Pancreas (tissue), 10 donors: ENCODE measurements around the gene TRNP1. TPM values are rescaled to one million over a fixed set of nuclear protein-coding genes. Genes with fewer than 3 reads are reported as not detected.
"Not testable (repeated sequence)": the region's sequence is repeated elsewhere in the genome, so short reads cannot be mapped to it uniquely, and the experiment has no call there.

ENCODE experiments used
- ATAC-seq, 4 donors: fragments of 200-7000 bp; cut with Tn5 transposase; one replicate each; pipeline versions ENCODE4 v1.8.0 to v1.9.1; 2020; ENCODE audit warnings: mild to moderate bottlenecking in 4 of 4, moderate library complexity in 4 of 4
- DNase-seq, 6 donors: peaks; one replicate each; pipeline ENCODE4 v3.0.0-alpha.2; 2020
- FAIRE-seq: peaks from 2 replicates; lab custom pipeline; 2012; peaks lifted over from hg19 to GRCh38; lab: Jason Lieb, UNC
- H3K27ac ChIP-seq, 4 donors: fragments of 200-600 bp; sonication (generic); 1 replicate in 3 of 4; 2 replicates in 1 of 4; pipeline versions ENCODE4 v1.5.0 to v1.8.0; 2020
- H3K27me3 ChIP-seq, 4 donors: fragments of 200-600 bp; one replicate each; pipeline ENCODE4 v1.8.0; 2021
- H3K36me3 ChIP-seq, 3 donors: fragments of 200-600 bp; sonication (generic) in 1 of 3; one replicate each; pipeline versions ENCODE4 v1.5.0 to v1.8.0; 2020 to 2021
- H3K4me1 ChIP-seq, 3 donors: fragments of 200-600 bp; one replicate each; pipeline ENCODE4 v1.8.0; 2021
- H3K4me3 ChIP-seq, 4 donors: fragments of 200-600 bp; sonication (generic) in 2 of 4; one replicate each; pipeline versions ENCODE4 v1.5.0 to v1.8.0; 2020 to 2021
- H3K9me3 ChIP-seq, 4 donors: fragments of 200-600 bp; one replicate each; pipeline ENCODE4 v1.8.0; 2021
- CTCF ChIP-seq, 4 donors: fragments of 200-600 bp; sonication (generic) in 3 of 4; IDR thresholded peaks; one replicate each; pipeline versions ENCODE4 v1.5.0 to v1.8.0; 2021; ENCODE audit warnings: antibody characterized with exemption in 4 of 4
- WGBS, 2 donors: extraction: QIAGEN DNeasy Blood & Tissue Kit; methylation state at CpG; one replicate each; pipeline ENCODE4 v1.1.7; 2013; 5-methylcytosine and 5-hydroxymethylcytosine counted together
- intact Hi-C, 3 donors: fragments of 100-400 bp; cut with DNase I; formaldehyde crosslinking; loops; one replicate each; pipeline versions ENCODE4 v1.11.1 to v1.14.2; 2022
- polyA plus RNA-seq, 2 donors: library from polyadenylated mRNA; stranded (reverse); fragments of 200-250 nt; gene quantifications; one replicate each; pipeline ENCODE4 v1.2.3, GENCODE V29; 2013
- total RNA-seq, 6 donors: library from RNA; stranded (reverse); fragmentation: NEBNext Ultra II Directional in 4 of 6; extraction: Animal tissue kit (Norgen Biotek cat#: 25700) in 4 of 6; gene quantifications; one replicate each; pipeline versions ENCODE4 v1.2.1 to v1.2.4, GENCODE V29; 2021 to 2023
- donor health status: healthy with polysubstance abuse.
- donor health status: DM: no; HTN: no; CAD: no; lungs with moderate emphysema.
- donor health status: DM: no; HTN: no; CAD: no.
- donor health status: control.
- donor health status: control.
- donor health status: Bipolar disorder and iron deficiency.
- donor health status: DM: yes; HTN: yes; CAD: no.
- donor health status: DM: no; HTN: no; CAD: no.
- donor health status: DM: no; HTN: no; CAD: no.
- donor health status: DM: yes; HTN: yes; CAD: no.

The TRNP1 gene
- total and polyA plus RNA-seq, 8 donors, result 10.4 to 48.2 (median 26.9) TPM

DNA sequence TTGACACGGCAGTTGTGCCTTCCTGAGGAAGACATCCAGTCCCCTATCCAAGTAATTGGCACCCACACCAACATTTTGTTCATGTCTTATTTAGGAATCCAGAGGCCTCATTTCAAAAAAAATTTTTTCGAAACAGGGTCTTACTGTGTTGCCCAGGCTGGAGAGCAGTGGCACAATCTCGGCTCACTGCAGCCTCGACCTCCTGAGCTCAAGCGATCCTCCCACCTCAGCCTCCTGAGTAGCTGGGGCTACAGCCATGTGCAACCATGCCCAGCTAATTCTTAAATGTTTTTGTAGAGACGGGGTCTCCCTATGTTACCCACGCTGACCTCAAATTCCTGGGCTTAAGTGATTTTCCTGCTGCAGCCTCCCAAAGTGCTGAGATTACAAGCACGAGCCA lies 9.2 kb upstream of the TRNP1 start:
- ATAC-seq (no peak), DNase-seq (no peak), FAIRE-seq (no peak)
- intact Hi-C loops, result no loop called here
- no peaks in the 10 kb centered on the region for H3K27me3 ChIP-seq
- 90 to 93% methylated on average over 8 of the region's 8 CpGs for WGBS, 2 donors
- H3K27ac ChIP-seq, result no peak overlapping the region
- TF ChIP-seq CTCF (IDR thresholded peaks at IDR 0.05), result no peak
- no peaks in the 10 kb centered on the region for H3K36me3 ChIP-seq
- no peaks in the 10 kb centered on the region for H3K9me3 ChIP-seq
- no peak overlapping the region for H3K4me3 ChIP-seq
- peaks cover 0 to 3% (median 0%) of the 10 kb centered on the region in 3 donors for H3K4me1 ChIP-seq

- H3K27me3 ChIP-seq, result no peaks in the 10 kb centered on the region
- FAIRE-seq (no peak), DNase-seq (peak in 1 of 6 donors; percentile 67), ATAC-seq (peak; percentile 32 to 70 (median 68))
- no peak for TF ChIP-seq CTCF (IDR thresholded peaks at IDR 0.05)
- H3K4me1 ChIP-seq, result peaks cover 9 to 14% (median 12%) of the 10 kb centered on the region in 3 donors
- no peaks in the 10 kb centered on the region for H3K36me3 ChIP-seq
- intact Hi-C loops, result no loop called here
- no peaks in the 10 kb centered on the region for H3K9me3 ChIP-seq
- H3K27ac ChIP-seq, result peak overlapping the region in 3 of 4 donors; percentile 13 to 73 (median 72)
- H3K4me3 ChIP-seq, result no peak overlapping the region
- 43 to 45% methylated on average over 2 of the region's 2 CpGs for WGBS, 2 donors
Observed at GRCh38 chr1:26986658-26987057, 6.8 kb upstream of the TRNP1 start.

GRCh38 chr1:26989403-26990109 lies 3.9 kb upstream of the TRNP1 start:
- DNase-seq, H3K36me3 ChIP-seq, H3K9me3 ChIP-seq, H3K27me3 ChIP-seq, ATAC-seq, H3K4me3 ChIP-seq, FAIRE-seq, intact Hi-C loops: not testable (repeated sequence)
- WGBS, 2 donors, result 87 to 89% methylated on average over 12 of the region's 12 CpGs
- Histone ChIP-seq H3K27ac (peak overlapping the region in 1 of 4 donors; percentile 63), H3K4me1 (peaks cover 9 to 18% (median 14%) of the 10 kb centered on the region in 3 donors)

GRCh38 chr1:26991310-26992116 lies 2.0 kb upstream of the TRNP1 start:
- H3K4me1 ChIP-seq, result peaks cover 9 to 23% (median 14%) of the 10 kb centered on the region in 3 donors
- no peak overlapping the region for H3K4me3 ChIP-seq
- no peak for TF ChIP-seq CTCF (IDR thresholded peaks at IDR 0.05)
- intact Hi-C loops, result no loop called here
- DNase-seq (peak in 1 of 6 donors; percentile 23), ATAC-seq (peak in 2 of 4 donors; percentile 3 to 8), FAIRE-seq (no peak)
- H3K27me3 ChIP-seq, result no peaks in the 10 kb centered on the region
- H3K27ac ChIP-seq, result peak overlapping the region; percentile 21 to 80 (median 71)
- H3K36me3 ChIP-seq, result no peaks in the 10 kb centered on the region
- H3K9me3 ChIP-seq, result no peaks in the 10 kb centered on the region
- 66 to 79% methylated on average over 10 of the region's 10 CpGs for WGBS, 2 donors

GRCh38 chr1:26994020-26994786 lies 711 bp downstream of the TRNP1 start:
- no peaks in the 10 kb centered on the region for H3K36me3 ChIP-seq
- H3K4me1 ChIP-seq, result peaks cover 9 to 34% (median 14%) of the 10 kb centered on the region in 3 donors
- no peak for TF ChIP-seq CTCF (IDR thresholded peaks at IDR 0.05)
- H3K27ac ChIP-seq, result peak overlapping the region; percentile 55 to 79 (median 72)
- DNase-seq (peak in 3 of 6 donors; percentile 45 to 74 (median 61)), FAIRE-seq (no peak), ATAC-seq (peak in 2 of 4 donors; percentile 1 to 24)
- WGBS, 2 donors, result 2 to 3% methylated on average over 43 to 97 of the region's 97 CpGs
- no peaks in the 10 kb centered on the region for H3K9me3 ChIP-seq
- H3K4me3 ChIP-seq, result peak overlapping the region; percentile 61 to 93 (median 75)
- H3K27me3 ChIP-seq, result no peaks in the 10 kb centered on the region
- intact Hi-C loops, result no loop called here
